ENCODE data around the gene JAG1. TPM values are rescaled to one million over a fixed set of nuclear protein-coding genes. Genes with fewer than 3 reads are reported as not detected.

JAG1 gene
- polyA plus RNA-seq, 4 donors, result 171 to 203 (median 177) TPM

GRCh38 chr20:10654630-10655029 lies 19.2 kb downstream of the JAG1 start:
- DNase-seq (ENCODE audit: low read depth in 4 of 4, low spot score in 3 of 4), result no peak

GRCh38 chr20:10654250-10654610 lies 19.6 kb downstream of the JAG1 start:
- no peak for DNase-seq (ENCODE audit: low read depth in 4 of 4, low spot score in 3 of 4)

- no peak for DNase-seq (ENCODE audit: low read depth in 4 of 4, low spot score in 3 of 4)
These were observed 20.1 kb downstream of the JAG1 start for GRCh38 chr20:10653599-10654249.

GRCh38 chr20:10652660-10653261 lies 21.0 kb downstream of the JAG1 start:
- DNase-seq (ENCODE audit: low read depth in 4 of 4, low spot score in 3 of 4), result no peak

GRCh38 chr20:10652185-10652584 lies 21.6 kb downstream of the JAG1 start:
- DNase-seq (ENCODE audit: low read depth in 4 of 4, low spot score in 3 of 4), result no peak

- DNase-seq (ENCODE audit: low read depth in 4 of 4, low spot score in 3 of 4), result no peak
These were observed 22.4 kb downstream of the JAG1 start for GRCh38 chr20:10651227-10651990.

GRCh38 chr20:10649797-10650160 lies 24.0 kb downstream of the JAG1 start:
- no peak for DNase-seq (ENCODE audit: low read depth in 4 of 4, low spot score in 3 of 4)

- DNase-seq (ENCODE audit: low read depth in 4 of 4, low spot score in 3 of 4), result no peak
These were observed 24.6 kb downstream of the JAG1 start for GRCh38 chr20:10649080-10649796.

GRCh38 chr20:10648651-10649050 lies 25.1 kb downstream of the JAG1 start:
- DNase-seq (ENCODE audit: low read depth in 4 of 4, low spot score in 3 of 4), result no peak

- no peak for DNase-seq (ENCODE audit: low read depth in 4 of 4, low spot score in 3 of 4)
These were observed 25.9 kb downstream of the JAG1 start for GRCh38 chr20:10647909-10648308.

GRCh38 chr20:10647471-10647870 lies 26.3 kb downstream of the JAG1 start:
- DNase-seq (ENCODE audit: low read depth in 4 of 4, low spot score in 3 of 4), result no peak

GRCh38 chr20:10646886-10647420 lies 26.8 kb downstream of the JAG1 start:
- DNase-seq (ENCODE audit: low read depth in 4 of 4, low spot score in 3 of 4), result no peak

- DNase-seq (ENCODE audit: low read depth in 4 of 4, low spot score in 3 of 4), result no peak
These were observed 27.8 kb downstream of the JAG1 start for GRCh38 chr20:10646006-10646405.

- DNase-seq (ENCODE audit: low read depth in 4 of 4, low spot score in 3 of 4), result no peak
These were observed 28.6 kb downstream of the JAG1 start for GRCh38 chr20:10645205-10645570.

GRCh38 chr20:10644458-10645204 lies 29.2 kb downstream of the JAG1 start:
- DNase-seq (ENCODE audit: low read depth in 4 of 4, low spot score in 3 of 4), result no peak

GRCh38 chr20:10643560-10643873 lies 30.3 kb downstream of the JAG1 start:
- DNase-seq (ENCODE audit: low read depth in 4 of 4, low spot score in 3 of 4), result no peak

GRCh38 chr20:10642856-10643559 lies 30.8 kb downstream of the JAG1 start:
- DNase-seq (ENCODE audit: low read depth in 4 of 4, low spot score in 3 of 4), result no peak

GRCh38 chr20:10641893-10642292 lies 31.9 kb downstream of the JAG1 start:
- no peak for DNase-seq (ENCODE audit: low read depth in 4 of 4, low spot score in 3 of 4)

GRCh38 chr20:10641467-10641866 lies 32.3 kb downstream of the JAG1 start:
- DNase-seq (ENCODE audit: low read depth in 4 of 4, low spot score in 3 of 4), result no peak

GRCh38 chr20:10640897-10641296 lies 32.9 kb downstream of the JAG1 start:
- DNase-seq (ENCODE audit: low read depth in 4 of 4, low spot score in 3 of 4), result no peak

All from right renal pelvis (tissue), 4 donors.